ENCODE measurements around the gene EVA1B.

The EVA1B gene

DNA sequence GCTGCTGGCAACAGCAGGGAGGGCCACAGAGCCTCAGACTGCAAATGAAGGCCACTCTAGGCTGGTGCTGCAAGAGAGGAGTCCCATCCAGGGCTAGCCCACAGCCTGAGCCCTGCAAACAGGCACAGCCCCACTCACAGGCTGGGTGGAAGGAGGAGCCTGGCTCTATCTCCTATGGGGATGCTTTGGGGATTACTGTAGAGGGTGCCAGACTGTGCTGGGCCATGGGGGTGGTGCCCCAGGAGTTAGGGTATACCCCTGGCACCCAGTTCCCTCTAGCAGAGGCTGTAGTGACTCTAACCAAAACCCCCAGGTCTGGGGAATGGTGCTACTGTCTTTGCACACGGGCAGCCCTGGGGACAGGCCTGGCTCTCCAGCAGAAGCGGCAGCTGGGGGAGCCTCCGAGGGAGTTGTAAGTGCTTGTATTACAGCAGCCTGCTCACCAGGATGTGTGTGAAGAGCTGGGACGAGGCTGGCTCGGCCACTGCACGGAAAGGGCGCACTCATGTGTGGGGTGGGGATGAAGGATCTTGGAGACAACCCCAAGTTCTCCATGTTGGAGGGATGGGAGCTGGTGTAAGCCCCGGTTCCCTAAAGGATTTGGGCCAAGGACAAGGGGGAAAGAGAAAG lies 23.4 kb upstream of the EVA1B start:
- DNase-seq (ENCODE audit: low read depth) = no peak

DNA sequence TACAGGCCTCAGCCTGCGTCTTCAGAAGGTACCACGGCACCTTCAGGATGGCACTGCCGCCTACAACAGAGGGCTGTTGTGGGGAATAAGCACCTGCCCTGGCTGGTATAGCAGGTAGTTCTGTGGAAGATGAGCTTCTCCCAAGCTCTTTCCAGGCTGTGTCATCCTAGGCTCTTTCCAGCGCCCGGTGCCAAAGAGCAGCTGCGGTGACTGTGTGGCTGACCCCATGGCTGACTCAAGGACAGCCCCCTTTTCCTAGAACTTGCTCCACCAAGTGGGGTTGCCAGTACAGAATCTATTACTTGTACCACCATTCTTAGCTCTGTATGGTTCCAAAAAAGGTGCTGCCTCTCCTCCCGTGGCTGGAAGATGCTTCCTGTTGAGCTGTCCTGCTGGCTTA lies 21.9 kb upstream of the EVA1B start:
- no peak for DNase-seq (ENCODE audit: low read depth)

DNA sequence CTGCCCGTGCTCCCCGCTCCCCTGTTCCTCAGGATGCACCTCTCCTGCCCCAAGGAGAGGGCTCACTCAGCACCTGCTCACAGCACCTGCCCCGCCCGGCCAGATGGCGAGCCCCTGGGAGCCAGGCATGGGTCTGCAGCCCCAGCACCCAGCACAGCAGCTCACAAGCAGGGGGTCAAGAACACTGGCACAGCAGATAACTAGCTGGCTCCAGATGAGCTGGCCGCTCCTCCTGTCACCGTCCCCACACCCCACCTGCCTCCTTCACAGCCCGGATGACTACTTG lies 20.9 kb upstream of the EVA1B start:
- DNase-seq (ENCODE audit: low read depth) = no peak

DNA sequence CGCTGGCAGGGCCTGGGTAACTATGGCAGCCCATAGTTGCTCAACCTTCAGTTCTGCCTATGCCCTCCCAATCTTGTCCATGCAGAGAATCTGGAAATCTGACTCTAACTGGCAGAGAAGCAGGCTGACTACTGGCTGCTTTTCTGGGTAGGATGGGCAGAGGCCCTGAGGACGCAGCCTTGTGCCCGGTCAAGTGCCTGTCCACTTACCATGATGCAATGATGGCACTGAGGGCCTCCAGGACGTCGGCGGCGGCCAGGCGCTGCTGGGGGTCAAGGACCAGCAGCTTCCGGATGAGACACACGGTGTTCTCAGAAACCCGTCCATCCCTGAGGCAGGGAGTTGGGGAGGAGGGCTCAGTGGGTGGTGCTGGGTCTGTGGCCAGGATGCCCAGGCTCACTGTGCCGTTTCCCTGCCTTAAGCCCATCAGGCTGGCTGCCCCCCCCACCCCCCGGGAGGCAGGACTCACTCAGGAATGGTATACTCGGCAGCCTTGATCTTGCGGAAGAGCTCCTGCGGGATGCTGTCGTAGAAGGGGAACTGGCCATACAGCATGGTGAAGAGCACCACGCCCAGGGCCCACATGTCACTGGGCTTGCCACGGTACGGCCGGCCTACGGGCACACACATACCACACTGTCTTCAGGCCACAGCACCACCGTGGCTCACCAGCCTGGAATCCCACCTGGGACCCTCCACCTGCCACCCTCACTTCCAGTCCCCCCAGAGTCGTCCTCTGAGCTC lies 20.4 kb upstream of the EVA1B start:
- no peak for DNase-seq (ENCODE audit: low read depth)

DNA sequence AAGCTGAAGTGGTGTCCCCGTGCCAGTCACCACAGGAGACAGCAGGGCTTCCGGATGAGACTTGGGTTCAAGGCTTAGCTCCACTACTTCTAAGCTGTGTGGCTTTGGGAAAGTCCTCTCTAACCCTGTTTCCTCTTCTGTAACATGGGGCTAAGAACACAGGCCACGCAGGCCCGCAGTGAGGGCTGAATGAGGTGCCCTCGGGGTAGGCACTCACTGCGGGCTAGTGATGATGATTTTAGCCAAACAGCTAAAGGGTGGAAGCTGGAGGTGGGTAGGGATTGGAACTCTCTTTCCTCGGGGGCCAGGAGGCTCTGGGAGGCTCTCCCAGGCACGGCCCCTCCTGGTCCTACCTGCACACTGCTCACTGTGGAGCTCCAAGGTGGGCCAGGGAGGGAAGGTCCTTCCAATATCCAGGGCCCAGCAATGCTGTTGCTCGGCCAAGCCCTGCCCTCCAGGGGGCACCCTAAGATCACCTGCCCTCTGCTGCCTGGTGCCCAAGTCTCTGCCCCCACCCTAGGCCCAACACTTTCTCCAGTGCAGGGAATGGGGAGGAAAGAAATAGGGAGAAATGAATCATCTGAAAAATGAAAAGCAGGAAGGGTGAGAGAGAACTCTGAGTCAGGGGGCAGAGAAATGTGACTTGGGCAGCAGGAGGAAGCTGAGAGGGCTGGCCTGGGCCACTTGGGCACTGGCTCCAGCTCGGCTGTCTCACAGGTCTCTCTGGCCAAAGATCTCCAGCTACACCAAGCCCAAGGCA lies 19.2 kb upstream of the EVA1B start:
- DNase-seq (ENCODE audit: low read depth) = no peak

DNA sequence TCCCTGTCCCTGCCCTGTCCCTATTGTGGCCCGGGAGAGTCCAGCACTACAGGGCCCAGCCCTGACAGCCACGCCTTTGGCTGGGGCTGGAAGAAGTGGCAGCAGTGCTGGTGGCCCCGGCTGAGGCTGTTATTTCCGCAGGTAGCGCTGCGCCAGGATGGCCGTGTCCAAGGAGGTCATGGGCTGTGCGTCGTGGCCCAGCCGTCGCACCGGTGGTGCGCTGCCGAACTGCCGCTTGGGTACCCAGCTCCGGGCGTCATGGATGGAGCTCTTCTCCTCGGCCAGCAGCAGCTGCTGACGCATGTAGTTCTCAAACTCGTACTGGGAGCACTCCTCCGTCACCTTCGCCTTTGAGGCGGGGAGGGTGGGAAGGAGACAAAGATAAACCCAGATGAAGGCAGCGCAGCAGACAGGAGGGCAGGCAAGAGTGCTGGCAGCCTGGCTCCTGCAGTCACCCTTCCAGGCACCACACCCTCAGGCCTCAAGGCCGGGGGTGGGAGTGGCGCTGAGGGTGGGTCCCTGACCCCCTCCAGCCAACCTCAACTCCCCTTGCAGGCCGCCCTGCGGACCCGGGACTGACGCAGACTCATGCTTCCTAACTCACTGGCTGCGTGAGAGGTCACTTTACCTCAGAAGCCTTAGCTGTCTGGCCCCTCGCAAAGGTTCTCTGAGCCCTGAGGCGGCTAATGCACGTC lies 18.3 kb upstream of the EVA1B start:
- no peak for DNase-seq (ENCODE audit: low read depth)

DNA sequence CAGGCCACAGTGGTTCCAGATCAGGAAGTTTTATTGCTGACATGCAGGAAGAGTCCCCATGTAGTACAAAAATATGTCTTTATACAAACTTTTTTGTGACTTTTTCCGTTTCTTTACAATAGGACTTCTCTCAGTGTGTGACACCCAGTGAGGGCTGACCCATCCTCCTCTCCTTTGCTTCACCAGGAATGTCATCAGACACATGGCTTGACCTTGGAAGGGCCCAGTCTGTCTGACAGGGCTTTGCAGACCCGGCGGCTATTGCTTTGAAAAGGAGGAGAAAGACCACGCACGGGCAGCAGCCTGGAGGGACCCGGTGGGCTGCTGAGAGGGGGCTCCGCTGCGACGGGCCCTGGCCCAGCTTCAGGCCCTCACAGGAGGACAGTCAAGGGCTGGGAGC lies 16.2 kb upstream of the EVA1B start:
- DNase-seq (ENCODE audit: low read depth) = no peak

DNA sequence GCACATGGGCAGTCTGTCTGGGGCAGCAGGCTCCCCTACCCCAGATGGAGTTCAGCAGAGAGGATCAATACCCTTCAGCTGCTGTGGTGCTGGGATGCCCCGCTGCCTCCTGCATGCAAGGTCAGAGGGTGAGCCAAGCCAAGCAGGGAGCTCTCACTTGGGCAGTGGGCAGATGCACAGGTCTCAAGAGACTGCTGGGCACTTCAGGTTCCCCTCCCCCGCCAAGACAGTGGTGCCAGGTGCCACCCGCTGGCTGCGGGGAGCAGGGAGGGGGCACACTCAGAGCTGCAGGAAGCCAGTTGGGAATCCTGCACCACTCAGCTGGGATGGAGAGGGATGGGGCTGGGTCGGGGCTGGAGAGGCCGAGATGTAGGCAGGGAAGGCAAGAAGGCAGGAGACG lies 15.8 kb upstream of the EVA1B start:
- DNase-seq (ENCODE audit: low read depth) = no peak

DNA sequence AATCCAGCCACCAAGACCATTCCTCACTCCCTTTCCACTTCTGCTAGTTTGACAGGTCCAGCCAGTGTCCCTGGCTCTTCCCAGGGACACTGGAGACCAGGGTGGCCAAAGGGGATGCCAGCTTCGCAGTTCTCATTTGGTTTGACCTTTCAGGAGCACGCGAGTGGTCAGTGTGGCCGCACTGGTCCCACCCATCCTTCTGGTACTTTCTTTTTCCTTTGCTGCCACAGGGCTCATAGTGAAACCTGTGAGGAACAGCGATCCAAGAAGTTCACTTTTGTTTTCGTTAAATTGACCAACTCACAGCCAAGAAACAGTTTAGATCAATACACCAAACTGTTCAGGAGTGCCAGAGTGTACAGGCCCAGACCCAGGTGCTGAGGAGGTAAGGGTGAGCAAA lies 14.4 kb upstream of the EVA1B start:
- DNase-seq (ENCODE audit: low read depth) = no peak

DNA sequence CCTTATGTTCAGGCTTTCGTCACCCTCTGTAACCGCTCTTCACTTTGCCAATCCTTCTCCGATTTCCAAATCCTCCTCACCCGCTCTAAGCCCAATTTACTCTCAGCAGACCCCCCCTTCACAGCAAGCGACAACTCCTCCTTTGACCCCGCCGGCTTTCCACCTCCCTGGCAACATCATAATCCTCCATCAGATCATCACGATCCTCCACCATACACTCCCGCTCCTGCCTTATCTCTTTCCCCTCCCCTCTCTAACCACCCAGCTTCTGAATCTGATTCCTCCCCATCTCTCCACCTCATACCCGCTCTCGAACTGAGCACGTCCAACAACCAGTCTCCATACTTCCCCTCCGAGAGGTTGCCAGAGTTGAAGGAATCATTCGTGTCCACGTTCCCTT lies 7.5 kb upstream of the EVA1B start:
- no peak for DNase-seq (ENCODE audit: low read depth)

DNA sequence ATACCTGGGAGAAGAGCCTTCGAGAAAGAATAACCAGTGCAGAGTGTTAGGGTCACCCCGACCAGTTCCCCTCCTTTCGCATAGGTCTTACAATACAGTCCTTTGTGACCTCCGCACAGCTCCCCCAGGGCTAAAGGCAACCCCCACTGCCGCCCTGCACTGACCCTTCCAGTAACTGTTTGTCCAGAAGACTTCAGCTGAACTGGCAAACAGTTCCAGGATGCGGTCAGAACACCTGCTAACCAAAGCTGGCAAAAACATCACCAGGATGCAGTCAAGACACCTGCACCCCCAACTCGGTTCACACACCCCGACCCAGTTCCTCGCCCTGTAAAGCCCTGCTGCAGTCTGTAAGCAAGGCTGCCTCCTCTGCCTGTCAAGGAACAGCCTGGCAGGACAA lies 6.4 kb upstream of the EVA1B start:
- DNase-seq (ENCODE audit: low read depth) = no peak

DNA sequence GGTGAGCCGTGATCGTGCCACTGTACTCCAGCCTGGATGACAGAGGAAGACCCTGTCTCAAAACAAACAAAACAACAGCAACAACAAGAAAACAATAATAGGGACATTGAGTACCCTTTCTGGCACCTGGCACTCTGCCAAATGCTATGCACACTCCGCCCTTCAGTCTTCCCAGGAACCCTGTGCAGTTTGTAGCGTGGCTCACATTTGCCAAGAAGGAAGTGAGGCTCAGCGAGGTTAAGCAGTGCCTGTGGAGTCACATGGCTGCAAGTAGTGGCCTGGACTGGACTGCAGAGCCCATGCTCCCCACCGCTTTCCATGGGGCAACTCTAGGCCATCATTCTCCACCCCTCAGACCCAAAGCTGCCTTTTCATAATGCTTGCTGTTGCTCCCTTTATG lies 5.3 kb upstream of the EVA1B start:
- DNase-seq (ENCODE audit: low read depth) = no peak

DNA sequence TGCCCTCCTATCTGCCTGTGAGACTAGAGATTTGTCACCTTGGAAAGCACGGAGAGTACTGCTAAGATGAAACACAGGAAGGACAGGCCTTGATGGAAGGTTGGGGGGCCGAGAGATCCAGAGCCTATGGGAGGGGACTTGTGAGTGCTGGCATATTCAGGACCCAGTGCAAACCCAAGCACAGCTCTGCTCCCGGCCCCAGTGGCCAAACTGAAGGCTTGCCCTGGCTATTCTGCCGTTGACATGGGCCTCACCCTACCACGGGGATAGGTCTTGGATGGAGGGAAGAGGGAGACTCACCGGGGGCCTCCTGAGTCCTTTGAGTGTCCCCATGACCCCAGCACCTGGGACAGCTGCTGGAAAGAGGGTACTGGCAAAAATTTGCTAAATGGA lies 4.6 kb upstream of the EVA1B start:
- no peak for DNase-seq (ENCODE audit: low read depth)

DNA sequence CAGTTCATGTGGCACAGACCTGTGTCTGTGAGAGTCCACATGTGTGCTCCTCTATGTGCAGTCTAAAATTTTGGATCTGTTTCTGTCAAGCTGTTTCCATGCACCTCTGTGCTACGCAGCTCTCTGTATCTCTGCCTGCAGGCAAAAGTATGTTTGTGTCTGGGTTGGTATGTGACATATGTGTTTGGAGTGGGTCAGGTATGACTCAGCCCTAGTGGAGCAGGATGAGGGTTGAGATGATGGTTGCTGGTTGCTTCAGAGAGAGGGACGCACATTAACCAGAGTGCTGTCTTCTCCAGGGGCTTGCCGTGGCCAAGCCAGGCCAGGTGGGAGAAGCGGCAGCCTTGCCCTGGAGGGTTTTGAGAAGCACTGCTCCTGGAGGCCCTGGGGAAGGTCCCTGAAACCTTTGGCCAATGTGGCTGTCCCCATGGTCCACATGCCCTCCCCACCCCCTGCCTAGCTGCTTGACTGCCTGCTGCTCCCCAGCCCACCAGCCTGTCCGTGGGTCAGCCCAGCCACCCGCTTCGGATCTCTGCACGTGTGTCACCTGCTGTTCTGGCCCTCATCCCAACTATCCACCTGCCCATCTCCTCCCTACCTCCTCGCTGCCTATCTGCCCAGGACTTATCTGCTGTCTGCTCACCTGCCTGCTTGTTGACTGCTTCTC lies 4.1 kb upstream of the EVA1B start:
- no peak for DNase-seq (ENCODE audit: low read depth)

DNA sequence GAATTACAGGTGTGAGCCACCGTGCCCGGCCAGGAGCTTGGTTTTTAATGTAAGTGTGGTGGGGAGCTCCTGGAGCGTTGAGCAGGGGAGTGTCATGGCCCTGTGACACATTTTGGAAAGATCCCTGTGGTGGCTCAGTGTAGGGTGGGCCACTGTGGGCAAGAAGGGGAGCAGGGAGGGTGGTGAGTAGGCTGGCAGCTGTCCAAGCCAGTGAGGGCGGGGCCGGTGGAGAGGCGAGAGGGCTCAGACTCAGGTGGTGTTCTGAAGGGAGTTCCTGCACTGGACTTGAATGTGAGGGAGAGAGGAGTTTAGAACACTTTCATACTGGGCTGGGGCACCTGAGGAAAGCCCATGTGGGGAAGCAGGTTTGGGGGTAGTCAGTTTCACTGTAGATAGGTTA lies 3.1 kb upstream of the EVA1B start:
- DNase-seq (ENCODE audit: low read depth) = no peak

DNA sequence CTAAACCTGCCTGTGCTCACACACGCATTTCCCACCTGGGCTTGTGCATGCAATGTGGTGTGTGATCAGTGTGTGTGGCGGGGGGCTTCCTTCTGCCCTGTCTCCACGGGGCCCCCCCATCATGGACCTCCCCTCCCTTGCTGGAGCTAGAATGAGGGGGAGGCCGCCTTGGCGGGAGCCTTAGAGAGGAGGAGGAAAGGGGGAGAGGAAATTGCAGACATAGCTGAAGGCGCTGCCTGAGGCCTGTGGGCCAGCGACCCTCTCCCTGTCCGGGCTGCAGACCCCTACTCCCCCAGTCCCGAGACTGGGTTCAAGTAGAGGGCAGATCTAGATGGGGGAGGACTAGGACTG lies 883 bp upstream of the EVA1B start:
- no peak for DNase-seq (ENCODE audit: low read depth)

DNA sequence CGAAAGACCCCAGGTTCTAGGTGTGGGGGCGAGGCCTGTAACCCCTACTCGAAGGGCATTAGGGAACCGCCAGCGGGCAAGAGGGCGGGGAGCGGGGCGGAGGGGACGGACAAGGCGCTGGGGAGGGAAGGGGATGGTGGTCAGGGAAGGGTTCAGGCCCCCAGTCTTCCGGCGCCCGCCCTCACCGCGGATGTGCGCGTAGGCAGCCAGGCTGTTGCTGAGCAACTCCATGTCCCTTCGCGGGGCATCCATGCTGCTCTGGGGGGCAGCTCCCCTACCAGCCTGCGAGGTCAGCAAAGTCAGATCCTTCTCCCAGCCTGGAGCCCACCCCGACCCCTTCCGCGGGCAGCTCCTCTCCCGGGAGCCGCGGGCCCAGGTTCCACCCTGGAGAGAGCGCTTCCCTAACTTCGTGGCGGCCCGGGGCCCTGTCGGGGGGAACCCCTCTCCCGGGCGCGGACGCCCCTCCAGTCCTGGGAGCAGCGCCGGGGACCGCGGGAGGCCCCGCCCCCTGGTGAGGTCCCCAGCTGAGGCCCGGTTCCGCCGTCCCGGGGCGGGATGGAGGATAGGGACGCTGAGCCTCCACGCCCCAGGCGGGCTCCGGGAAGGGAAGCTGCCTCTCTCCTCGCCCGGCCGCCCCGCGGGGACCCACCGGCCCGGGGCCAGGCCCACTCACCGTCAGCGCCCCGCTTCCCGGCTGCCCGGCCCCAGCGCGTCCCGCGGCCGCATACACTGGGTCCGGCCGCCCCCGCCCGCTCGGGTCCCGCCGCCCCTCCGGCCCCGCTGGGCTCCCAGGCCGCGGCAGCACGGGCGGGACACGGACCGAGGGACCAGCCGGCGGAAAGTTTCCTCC lies 434 bp downstream of the EVA1B start:
- DNase-seq (ENCODE audit: low read depth) = peak; percentile 49

DNA sequence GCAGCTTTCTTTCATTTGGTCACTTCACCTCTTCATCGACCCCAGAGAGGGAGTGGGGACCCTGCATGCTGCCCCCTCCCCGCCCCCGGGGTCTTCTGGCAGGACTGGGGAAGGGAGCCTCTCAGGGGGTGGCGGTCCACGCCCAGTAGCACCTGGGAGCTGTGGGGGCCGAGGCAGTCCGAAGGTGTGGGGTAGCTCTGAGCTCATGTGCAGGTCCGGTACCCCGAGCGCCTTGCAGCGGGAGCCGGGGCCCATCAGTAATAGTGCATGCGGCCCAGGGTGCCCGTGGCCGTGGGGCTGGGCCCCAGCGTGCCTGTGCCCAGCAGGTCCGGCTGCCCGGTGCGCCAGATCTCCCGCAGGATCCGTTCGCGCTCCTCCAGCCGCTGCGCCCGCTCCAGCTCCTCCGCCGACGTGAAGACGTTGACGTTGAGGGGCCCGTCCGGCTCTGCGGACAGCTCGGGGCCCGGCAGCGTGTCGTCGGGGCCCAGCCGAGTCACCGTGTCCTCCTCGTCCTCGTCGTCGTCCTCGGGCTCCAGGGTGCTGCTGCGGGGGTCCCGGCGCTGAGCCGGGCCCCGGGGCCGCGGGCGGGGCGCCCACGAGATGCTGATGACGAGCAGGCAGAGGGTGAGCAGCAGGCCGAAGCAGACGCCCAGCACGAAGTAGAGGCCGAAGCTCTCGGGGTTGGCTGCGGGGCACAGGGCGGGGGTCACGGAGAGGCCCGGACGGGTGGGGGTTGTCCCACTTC lies 1.2 kb downstream of the EVA1B start:
- no peak for DNase-seq (ENCODE audit: low read depth)

DNA sequence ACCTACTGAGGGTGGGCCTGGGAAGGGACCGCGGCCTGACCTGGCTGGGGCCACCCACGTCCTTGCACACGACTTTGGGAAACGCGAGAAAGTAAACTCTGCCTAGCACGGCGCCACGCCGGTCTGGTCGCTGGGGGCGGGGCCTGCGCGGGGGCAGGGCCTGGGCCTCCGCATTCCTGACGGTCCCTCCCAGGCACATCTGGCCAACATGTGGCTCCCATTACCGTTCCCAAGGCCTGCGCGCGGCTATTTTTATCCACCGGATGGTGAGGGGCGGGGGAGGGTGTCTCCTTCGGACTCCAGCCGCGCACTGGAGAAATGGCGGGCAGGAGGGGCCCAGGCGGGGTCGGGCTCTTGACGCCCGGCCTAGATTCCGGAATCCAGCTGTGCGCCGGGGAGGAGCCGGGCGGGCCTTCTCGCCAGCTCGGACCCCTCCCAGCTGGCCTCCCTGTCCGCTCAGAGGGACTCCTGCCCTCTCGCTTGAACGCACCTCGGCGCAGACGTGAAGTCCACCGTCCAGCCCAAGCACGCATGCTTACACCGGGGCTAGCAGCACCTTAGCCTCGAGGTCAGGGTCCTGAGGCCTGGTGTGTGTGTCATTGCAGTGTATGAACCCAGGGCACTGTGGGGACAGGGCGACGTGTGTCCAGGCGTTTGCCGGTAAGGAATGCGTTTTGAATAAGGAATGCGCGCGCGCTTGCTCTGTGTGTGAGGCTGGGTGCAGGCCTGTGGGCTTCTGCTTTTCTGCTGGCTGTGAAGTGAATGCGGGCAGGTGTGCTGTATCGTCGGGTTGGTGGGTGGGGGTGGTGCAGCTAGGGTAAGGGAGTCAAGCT lies 2.1 kb downstream of the EVA1B start:
- DNase-seq (ENCODE audit: low read depth) = peak; percentile 94

DNA sequence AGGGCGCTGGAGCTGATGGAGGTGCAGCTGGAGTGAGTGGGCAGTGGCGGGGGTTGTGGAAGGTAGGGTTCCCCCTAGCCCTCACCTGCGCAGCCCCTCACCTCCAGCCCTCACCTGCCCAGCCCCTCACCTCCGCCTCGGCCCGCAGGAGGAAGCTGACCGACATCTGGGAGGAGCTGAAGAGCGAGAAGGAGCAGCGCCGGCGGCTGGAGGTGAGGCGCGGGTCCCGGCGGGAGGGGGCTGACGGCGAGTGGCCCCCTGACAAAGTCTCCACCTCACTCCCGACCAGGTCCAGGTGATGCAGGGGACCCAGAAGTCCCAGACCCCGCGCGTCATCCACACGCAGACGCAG lies 2.7 kb downstream of the EVA1B start:
- DNase-seq (ENCODE audit: low read depth) = no peak
